NCI-H748 treated with DMSO at 0.1 percent for 48 hours (cell line): ENCODE results near the gene CREB5.
A peak's percentile ranks its signal among the peaks of the same experiment; 100 is the strongest.

Source experiments
- DNase-seq: peaks from one replicate; lab custom pipeline; 2025; lab: John Stamatoyannopoulos, UW

The CREB5 gene

GRCh38 chr7:28407651-28408050, 4.7 kb upstream of the CREB5 start:
- DNase-seq = no peak

GRCh38 chr7:28408105-28408959, 4.0 kb upstream of the CREB5 start:
- DNase-seq = no peak

- peak; percentile 88 for DNase-seq
Measured at GRCh38 chr7:28408960-28409715, 3.2 kb upstream of the CREB5 start.

- no peak for DNase-seq
Measured at GRCh38 chr7:28409716-28410627, 2.3 kb upstream of the CREB5 start.

GRCh38 chr7:28410628-28411531, 1.4 kb upstream of the CREB5 start:
- DNase-seq = peak; percentile 72

GRCh38 chr7:28413011-28413410, 693 bp downstream of the CREB5 start:
- no peak for DNase-seq

- no peak for DNase-seq
Measured at GRCh38 chr7:28414453-28414852, 2.1 kb downstream of the CREB5 start.

- no peak for DNase-seq
Measured at GRCh38 chr7:28417321-28417940, 5.1 kb downstream of the CREB5 start.

GRCh38 chr7:28418311-28418710, 6.0 kb downstream of the CREB5 start:
- DNase-seq = no peak

GRCh38 chr7:28418966-28419365, 6.6 kb downstream of the CREB5 start:
- no peak for DNase-seq

GRCh38 chr7:28419716-28420115, 7.4 kb downstream of the CREB5 start:
- no peak for DNase-seq

GRCh38 chr7:28423112-28423511, 10.8 kb downstream of the CREB5 start:
- no peak for DNase-seq

GRCh38 chr7:28423918-28424514, 11.7 kb downstream of the CREB5 start:
- DNase-seq = no peak

GRCh38 chr7:28425496-28425895, 13.2 kb downstream of the CREB5 start:
- DNase-seq = no peak

GRCh38 chr7:28427236-28427635, 14.9 kb downstream of the CREB5 start:
- no peak for DNase-seq

- DNase-seq = no peak
Measured at GRCh38 chr7:28430616-28431015, 18.3 kb downstream of the CREB5 start.

- DNase-seq = no peak
Measured at GRCh38 chr7:28432105-28432504, 19.8 kb downstream of the CREB5 start.

- no peak for DNase-seq
Measured at GRCh38 chr7:28433039-28433438, 20.7 kb downstream of the CREB5 start.

- DNase-seq = no peak
Measured at GRCh38 chr7:28433699-28434219, 21.4 kb downstream of the CREB5 start.

GRCh38 chr7:28434510-28434909, 22.2 kb downstream of the CREB5 start:
- no peak for DNase-seq
